Psoas muscle (tissue), 8 donors: ENCODE measurements around the gene TAS1R3. TPM values are rescaled to one million over a fixed set of nuclear protein-coding genes. Genes with fewer than 3 reads are reported as not detected.

Source experiments
- ATAC-seq, 4 donors: fragments of 200-7000 bp; cut with Tn5 transposase; one replicate each; pipeline ENCODE4 v1.9.1; 2020; ENCODE audit warnings: moderate library complexity in 3 of 4, mild to moderate bottlenecking in 2 of 4
- DNase-seq, 2 donors: peaks; one replicate each; pipeline ENCODE4 v3.0.0-alpha.2; 2020
- H3K27ac ChIP-seq: fragments of 200-600 bp; one replicate; pipeline ENCODE4 v1.8.0; 2022
- H3K27me3 ChIP-seq, 3 donors: fragments of 200-600 bp in 1 of 3; one replicate each; pipeline versions ENCODE4 v1.6.1 to v1.8.0; 2013 to 2022; ENCODE audit warnings: low read length in 2 of 3, mild to moderate bottlenecking in 2 of 3, moderate library complexity in 1 of 3; ENCODE audit not compliant: insufficient read depth in 3 of 3
- H3K36me3 ChIP-seq, 2 donors: fragments of 200-600 bp in 1 of 2; one replicate each; pipeline versions ENCODE4 v1.6.1 to v1.8.0; 2013 to 2022; ENCODE audit warnings: low read depth in 1 of 2, mild to moderate bottlenecking in 1 of 2, moderate library complexity in 1 of 2; ENCODE audit not compliant: insufficient read depth in 1 of 2
- H3K4me1 ChIP-seq: fragments of 200-600 bp; one replicate; pipeline ENCODE4 v1.8.0; 2022
- H3K4me3 ChIP-seq: fragments of 200-600 bp; one replicate; pipeline ENCODE4 v1.8.0; 2022; ENCODE audit warnings: mild to moderate bottlenecking
- H3K9me3 ChIP-seq: fragments of 200-600 bp; one replicate; pipeline ENCODE4 v1.8.0; 2022
- WGBS, 3 donors: extraction: QIAGEN DNeasy Blood & Tissue Kit; methylation state at CpG; one replicate each; pipeline versions ENCODE4 v1.1.6 to v1.1.7; 2013; 5-methylcytosine and 5-hydroxymethylcytosine counted together
- intact Hi-C, 2 donors: fragments of 100-400 bp; cut with DNase I; formaldehyde crosslinking; loops; one replicate each; pipeline versions ENCODE4 v1.11.0 to v1.14.2; 2022
- polyA plus RNA-seq, 3 donors: library from polyadenylated mRNA; stranded (reverse); fragments of 200-250 nt; gene quantifications; one replicate each; pipeline ENCODE4 v1.2.3, GENCODE V29; 2013
- total RNA-seq, 4 donors: library from RNA; stranded (reverse); fragmentation: NEBNext Ultra II Directional in 2 of 4; extraction: Animal tissue kit (Norgen Biotek cat#: 25700) in 2 of 4; gene quantifications; one replicate each; pipeline versions ENCODE4 v1.2.1 to v1.2.4, GENCODE V29; 2021 to 2023
- TF ChIP-seq, protein P1 (sequence below): fragments of 200-600 bp; IDR thresholded peaks from one replicate; pipeline ENCODE4 v1.8.0; 2022; ENCODE audit warnings: antibody characterized with exemption
- donor health status: healthy with polysubstance abuse.
- donor health status: DM: no; HTN: no; CAD: no; lungs with moderate emphysema.
- donor health status: Bipolar disorder and iron deficiency.
- donor health status: healthy.
- donor health status: DM: yes; HTN: yes; CAD: no.
- donor health status: DM: no; HTN: no; CAD: no.
- donor health status: DM: no; HTN: no; CAD: no.
- donor health status: DM: yes; HTN: yes; CAD: no.

Gene TAS1R3
- total and polyA plus RNA-seq, 7 donors: 0.06 to 0.25 (median 0.09) TPM; not detected in 1

DNA sequence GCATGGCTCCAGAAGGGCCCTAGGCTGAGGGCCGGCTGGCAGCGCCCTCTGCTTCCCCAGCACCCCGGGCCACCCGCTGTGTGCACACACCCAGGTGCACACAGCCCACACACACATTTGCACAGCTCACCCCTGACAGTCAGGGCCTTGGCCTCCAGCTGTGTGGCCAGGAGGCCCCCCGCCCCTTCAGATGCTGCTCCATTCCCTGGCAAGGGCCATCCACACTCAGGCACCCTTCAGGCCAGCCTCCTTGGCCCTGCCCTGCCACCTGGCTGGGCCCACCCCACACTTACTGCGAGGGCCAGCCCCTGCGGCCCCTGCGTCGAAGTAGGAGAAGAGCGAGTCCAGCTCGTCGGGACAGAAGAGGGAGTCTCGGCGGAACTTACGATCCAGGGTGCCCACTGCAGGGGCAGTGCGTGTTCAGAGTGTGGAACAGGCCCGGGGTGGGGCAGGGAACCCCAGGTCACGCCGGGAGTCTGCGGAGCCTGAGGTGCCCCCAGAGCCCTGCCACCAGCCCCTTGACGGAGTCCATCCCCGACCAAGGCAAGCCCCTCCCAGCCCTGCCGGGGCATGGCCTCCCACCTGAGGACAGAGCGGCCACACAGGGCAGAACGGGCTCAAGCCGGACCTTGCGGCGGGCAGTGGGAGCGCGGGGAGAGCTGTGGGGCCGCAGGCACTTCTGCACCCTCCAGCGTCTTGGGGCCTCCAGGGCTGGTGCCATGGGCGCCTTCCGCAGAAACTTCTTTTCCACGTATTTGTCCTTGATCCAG, 35.7 kb upstream of the TAS1R3 start:
- ATAC-seq: no peak
- DNase-seq: no peak
- Histone ChIP-seq H3K36me3 (peaks cover 0 to 38% of the 10 kb centered on the region in 2 donors), H3K27ac (no peak overlapping the region), H3K9me3 (no peaks in the 10 kb centered on the region), H3K4me3 (no peak overlapping the region), H3K4me1 (no peaks in the 10 kb centered on the region), H3K27me3 (no peaks in the 10 kb centered on the region)
- TF ChIP-seq, protein P1, sequence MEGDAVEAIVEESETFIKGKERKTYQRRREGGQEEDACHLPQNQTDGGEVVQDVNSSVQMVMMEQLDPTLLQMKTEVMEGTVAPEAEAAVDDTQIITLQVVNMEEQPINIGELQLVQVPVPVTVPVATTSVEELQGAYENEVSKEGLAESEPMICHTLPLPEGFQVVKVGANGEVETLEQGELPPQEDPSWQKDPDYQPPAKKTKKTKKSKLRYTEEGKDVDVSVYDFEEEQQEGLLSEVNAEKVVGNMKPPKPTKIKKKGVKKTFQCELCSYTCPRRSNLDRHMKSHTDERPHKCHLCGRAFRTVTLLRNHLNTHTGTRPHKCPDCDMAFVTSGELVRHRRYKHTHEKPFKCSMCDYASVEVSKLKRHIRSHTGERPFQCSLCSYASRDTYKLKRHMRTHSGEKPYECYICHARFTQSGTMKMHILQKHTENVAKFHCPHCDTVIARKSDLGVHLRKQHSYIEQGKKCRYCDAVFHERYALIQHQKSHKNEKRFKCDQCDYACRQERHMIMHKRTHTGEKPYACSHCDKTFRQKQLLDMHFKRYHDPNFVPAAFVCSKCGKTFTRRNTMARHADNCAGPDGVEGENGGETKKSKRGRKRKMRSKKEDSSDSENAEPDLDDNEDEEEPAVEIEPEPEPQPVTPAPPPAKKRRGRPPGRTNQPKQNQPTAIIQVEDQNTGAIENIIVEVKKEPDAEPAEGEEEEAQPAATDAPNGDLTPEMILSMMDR: no peak
- intact Hi-C loops: no loop called here
- 93 to 95% (median 93%) methylated on average over 30 to 35 of the region's 35 CpGs for WGBS, 3 donors

DNA sequence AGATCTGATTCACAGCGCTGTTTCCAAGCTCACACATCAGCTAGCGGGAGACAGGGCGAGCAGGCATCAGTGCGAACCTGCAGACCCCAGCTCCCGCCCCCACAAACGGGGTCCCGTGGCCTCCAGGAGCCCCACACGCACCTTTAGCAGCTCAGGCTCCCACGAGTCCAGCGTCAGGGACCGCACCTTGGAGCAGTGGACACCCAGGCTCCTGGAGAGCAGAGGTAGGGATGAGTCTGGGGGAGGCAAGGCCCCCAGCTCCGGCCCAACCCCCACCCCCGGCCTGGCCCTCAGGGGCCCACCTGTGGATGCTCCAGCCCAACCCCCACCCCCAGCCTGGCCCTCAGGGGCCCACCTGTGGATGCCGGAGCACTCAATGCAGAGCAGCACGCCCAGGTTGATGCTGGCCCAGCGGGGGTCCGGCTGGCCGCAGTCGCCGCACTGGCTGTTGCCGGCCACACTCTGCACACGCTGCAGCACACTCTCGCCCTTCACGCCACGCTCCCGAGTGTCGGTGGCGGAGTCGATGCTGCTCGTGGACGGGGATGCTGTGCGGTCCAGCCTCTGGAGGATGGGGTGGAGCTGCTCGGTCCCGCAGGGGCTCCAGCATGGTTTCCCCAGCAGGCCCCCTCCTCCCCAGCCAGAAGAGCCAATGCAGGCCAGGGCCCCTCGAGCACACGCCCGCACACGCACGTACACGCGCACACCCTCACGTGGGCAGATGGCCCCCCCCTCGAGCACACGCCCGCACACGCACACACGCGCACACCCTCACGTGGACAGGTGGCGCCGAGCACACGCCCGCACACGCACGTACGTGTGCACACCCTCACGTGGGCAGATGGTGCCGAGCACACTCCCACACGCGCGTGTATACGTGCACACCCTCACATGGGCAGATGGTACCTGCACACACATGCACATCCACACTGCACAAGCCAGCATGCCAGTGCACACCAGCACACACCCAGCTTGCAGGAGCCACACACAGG, 34.7 kb upstream of the TAS1R3 start:
- Histone ChIP-seq H3K36me3 (peaks cover 0 to 40% of the 10 kb centered on the region in 2 donors), H3K27ac (no peak overlapping the region), H3K4me1 (no peaks in the 10 kb centered on the region), H3K27me3 (no peaks in the 10 kb centered on the region), H3K4me3 (no peak overlapping the region), H3K9me3 (no peaks in the 10 kb centered on the region)
- DNase-seq (no peak), ATAC-seq (no peak)
- TF ChIP-seq, protein P1: no peak
- intact Hi-C loops: no loop called here
- WGBS, 3 donors: 93% methylated on average over 50 to 62 of the region's 62 CpGs

DNA sequence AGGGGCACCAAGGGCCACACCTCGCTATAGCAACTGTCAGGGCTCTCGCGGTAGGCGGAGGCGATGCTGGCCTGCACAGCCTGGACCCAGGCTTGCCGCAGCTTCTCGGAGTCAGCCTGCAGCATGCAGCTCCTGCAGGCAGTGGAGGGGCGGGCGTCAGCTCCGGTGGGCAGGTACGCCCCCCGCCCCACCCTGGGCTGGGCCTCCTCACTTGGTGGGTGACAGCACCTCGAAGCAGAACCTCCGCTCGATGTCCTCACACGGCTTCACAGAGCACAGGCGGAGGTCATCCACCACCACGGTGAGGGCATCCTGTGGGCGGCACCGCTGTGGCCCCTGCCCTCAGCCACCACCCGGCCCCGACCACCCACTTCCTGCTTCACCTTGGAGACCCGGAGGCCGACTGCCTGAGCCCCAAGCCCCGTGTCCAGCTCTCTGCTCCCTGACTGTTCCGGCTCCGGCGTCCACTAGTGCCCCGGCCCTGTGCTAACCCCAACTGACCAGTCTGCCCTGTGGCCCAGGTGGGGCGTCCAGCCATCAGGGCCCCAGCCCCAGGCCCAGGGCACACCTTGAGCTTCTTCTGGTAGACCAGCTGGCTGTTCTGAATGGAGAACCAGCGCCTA, 33.2 kb upstream of the TAS1R3 start:
- WGBS, 3 donors: 91 to 93% (median 92%) methylated on average over 21 to 31 of the region's 31 CpGs
- intact Hi-C loops: no loop called here
- Histone ChIP-seq H3K9me3 (no peaks in the 10 kb centered on the region), H3K27ac (no peak overlapping the region), H3K4me1 (no peaks in the 10 kb centered on the region), H3K27me3 (no peaks in the 10 kb centered on the region), H3K36me3 (peaks cover 0 to 40% of the 10 kb centered on the region in 2 donors), H3K4me3 (no peak overlapping the region)
- no peak for ATAC-seq
- DNase-seq: no peak
- TF ChIP-seq, protein P1: no peak

DNA sequence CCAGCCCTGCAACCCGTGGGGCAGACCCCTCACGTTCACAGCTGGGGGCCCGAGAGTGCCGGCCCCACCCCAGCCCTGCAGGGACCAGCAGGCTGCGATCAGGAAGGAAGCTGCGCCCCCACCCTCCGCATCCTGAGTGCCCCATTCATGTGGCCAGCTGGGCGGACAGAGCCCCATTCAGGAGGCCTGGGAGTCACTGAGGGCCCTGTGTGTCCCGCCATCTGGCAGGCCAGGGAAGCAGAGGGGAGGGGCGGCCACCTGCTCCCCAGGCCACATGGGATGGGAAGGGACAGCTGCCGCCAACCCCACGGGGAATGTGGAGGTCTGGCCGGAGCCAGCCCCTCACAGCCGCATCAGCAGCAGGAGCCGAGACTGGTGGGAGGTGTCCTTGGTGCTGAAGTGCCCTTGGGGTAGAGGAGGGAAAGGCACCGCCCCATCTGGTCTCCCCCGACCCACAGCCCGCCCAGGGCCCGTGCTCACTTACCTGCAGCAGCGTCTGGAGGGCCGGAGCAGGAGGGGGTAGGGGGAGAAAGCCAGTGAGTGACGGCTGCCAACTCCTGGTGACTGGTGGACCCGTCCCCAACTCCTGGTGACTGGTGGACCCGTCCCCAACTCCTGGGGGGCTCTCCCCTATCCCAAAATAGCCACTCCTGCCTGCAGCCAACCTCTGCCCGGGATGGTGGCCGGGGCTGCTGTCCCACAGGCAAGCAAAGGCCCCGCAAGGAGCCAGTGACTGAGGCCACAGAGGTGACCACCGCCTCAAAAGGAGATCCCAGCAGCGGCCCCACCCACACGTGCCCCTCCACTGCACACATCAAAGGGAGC, 32.0 kb upstream of the TAS1R3 start:
- intact Hi-C loops: no loop called here
- no peaks in the 10 kb centered on the region for H3K27me3 ChIP-seq
- TF ChIP-seq, protein P1: no peak
- peaks cover 3% of the 10 kb centered on the region for H3K4me1 ChIP-seq
- WGBS, 3 donors: 44 to 52% (median 48%) methylated on average over 25 to 30 of the region's 30 CpGs
- peak in 3 of 4 donors; percentile 10 to 38 (median 18) for ATAC-seq
- DNase-seq: no peak
- no peak overlapping the region for H3K4me3 ChIP-seq
- H3K27ac ChIP-seq: no peak overlapping the region
- H3K36me3 ChIP-seq: peaks cover 0 to 38% of the 10 kb centered on the region in 2 donors
- H3K9me3 ChIP-seq: no peaks in the 10 kb centered on the region
